ENCODE data around the gene APC2.

The APC2 gene

DNA sequence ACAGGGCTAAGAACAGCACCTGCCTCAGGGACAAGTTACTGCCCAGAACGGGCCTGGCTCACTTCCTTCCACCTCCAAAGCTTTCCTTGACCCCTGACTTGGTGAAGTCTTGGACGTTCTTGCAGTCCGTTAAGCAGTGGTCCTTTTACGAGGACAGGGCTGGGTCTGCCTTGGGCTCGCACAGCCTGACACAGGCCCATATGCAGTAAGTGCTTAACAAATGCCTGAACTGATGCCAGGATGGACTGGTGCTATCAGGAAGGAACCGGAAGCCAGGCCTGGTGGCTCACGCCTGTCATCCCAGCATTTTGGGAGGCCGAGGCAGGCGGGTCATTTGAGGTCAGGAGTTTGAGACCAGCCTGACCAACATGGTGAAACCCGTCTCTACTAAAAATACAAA lies 72.1 kb downstream of the APC2 start:
- Histone ChIP-seq H3K36me3 (ENCODE audit: insufficient read depth, low read length) (no peaks in the 10 kb centered on the region), H3K9ac (ENCODE audit: low read length) (no peak overlapping the region), H3K27ac (ENCODE audit: low read depth, low read length) (no peak overlapping the region), H3K4me3 (ENCODE audit: low read depth in 1 of 2, low read length in 2 of 2) (no peak overlapping the region), H3K9me3 (ENCODE audit: low read length) (no peaks in the 10 kb centered on the region), H3K4me1 (ENCODE audit: insufficient read depth, low read length) (peaks cover 3% of the 10 kb centered on the region), H3K27me3 (ENCODE audit: control insufficient read depth in 1 of 2, insufficient read depth in 2 of 2, low read length in 2 of 2) (peaks cover 20 to 44% of the 10 kb centered on the region in 2 donors)

DNA sequence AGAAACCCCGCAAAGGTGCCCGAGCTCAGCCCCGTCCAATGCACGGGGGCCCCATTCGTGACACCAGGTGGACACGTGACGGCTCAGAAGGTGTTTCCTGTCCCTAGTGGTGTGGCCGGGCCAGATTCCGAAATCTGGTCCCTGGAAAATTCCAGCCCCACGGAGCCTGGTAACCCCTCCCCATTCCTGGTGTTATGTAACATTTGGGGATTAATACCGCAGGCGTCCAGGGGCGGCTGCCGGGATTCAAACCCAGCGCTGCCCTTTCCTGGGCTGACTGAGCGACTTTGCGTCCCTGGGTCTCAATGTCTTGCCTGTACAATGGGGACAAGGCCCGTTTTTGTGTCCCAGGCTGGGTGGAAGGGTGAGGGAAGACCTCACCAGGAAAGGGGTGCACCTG lies 72.9 kb downstream of the APC2 start:
- Histone ChIP-seq H3K36me3 (ENCODE audit: insufficient read depth, low read length) (no peaks in the 10 kb centered on the region), H3K9ac (ENCODE audit: low read length) (no peak overlapping the region), H3K27ac (ENCODE audit: low read depth, low read length) (no peak overlapping the region), H3K27me3 (ENCODE audit: control insufficient read depth in 1 of 2, insufficient read depth in 2 of 2, low read length in 2 of 2) (peaks cover 20 to 49% of the 10 kb centered on the region in 2 donors), H3K4me3 (ENCODE audit: low read depth in 1 of 2, low read length in 2 of 2) (no peak overlapping the region), H3K4me1 (ENCODE audit: insufficient read depth, low read length) (peaks cover 3% of the 10 kb centered on the region), H3K9me3 (ENCODE audit: low read length) (no peaks in the 10 kb centered on the region)
